GM12891 (cell line): Measurements from ENCODE around the gene NUDT16.

Experiments used
- PAX5 ChIP-seq: IDR thresholded peaks from 2 replicates; pipeline ENCODE4 v1.6.1; 2011; ENCODE audit warnings: low read length, moderate library complexity, mild to moderate bottlenecking; ENCODE audit not compliant: insufficient read depth, severe bottlenecking
- POLR2A ChIP-seq: IDR thresholded peaks from 2 replicates; pipeline ENCODE4 v1.6.1; 2011; ENCODE audit warnings: low read depth, low read length, control low read depth
- POLR2AphosphoS5 ChIP-seq: IDR thresholded peaks from 2 replicates; pipeline ENCODE4 v1.6.1; 2011; ENCODE audit warnings: low read depth, low read length, control low read depth
- POU2F2 ChIP-seq: IDR thresholded peaks from 2 replicates; pipeline ENCODE4 v1.6.1; 2011; ENCODE audit warnings: low read depth, mild to moderate bottlenecking, control low read depth, low read length, moderate library complexity
- TAF1 ChIP-seq: IDR thresholded peaks from 2 replicates; pipeline ENCODE4 v1.6.1; 2011; ENCODE audit warnings: low read depth, low read length, control low read depth

- TF ChIP-seq POLR2AphosphoS5 (no peak), POLR2A (no peak), POU2F2 (no peak), TAF1 (no peak), PAX5 (no peak)
Measured at GRCh38 chr3:131394400-131394799, 12.8 kb downstream of the NUDT16 start.
